Upper lobe of left lung (tissue), 6 donors: ENCODE data around the gene MEF2C. TPM values are rescaled to one million over a fixed set of nuclear protein-coding genes. Genes with fewer than 3 reads are reported as not detected.
A peak's percentile ranks its signal among the peaks of the same experiment; 100 is the strongest.

Experiments used
- ATAC-seq, 2 donors: fragments of 200-7000 bp; cut with Tn5 transposase; one replicate each; pipeline ENCODE4 v1.9.1; 2022; ENCODE audit warnings: mild to moderate bottlenecking in 2 of 2, moderate library complexity in 2 of 2; ENCODE audit not compliant: low FRiP score in 2 of 2
- DNase-seq, 2 donors: peaks; one replicate each; pipeline ENCODE4 v3.0.0-alpha.2; 2019 to 2020
- H3K27ac ChIP-seq, 4 donors: fragments of 200-600 bp; sonication (generic); one replicate each; pipeline ENCODE4 v1.5.1; 2016 to 2019
- H3K27me3 ChIP-seq, 4 donors: fragments of 200-600 bp; sonication (generic); one replicate each; pipeline ENCODE4 v1.5.1; 2017 to 2019
- H3K36me3 ChIP-seq, 4 donors: fragments of 200-600 bp; sonication (generic); one replicate each; pipeline ENCODE4 v1.5.1; 2016 to 2019
- H3K4me1 ChIP-seq, 4 donors: fragments of 200-600 bp; sonication (generic); one replicate each; pipeline ENCODE4 v1.5.1; 2018 to 2019
- H3K4me3 ChIP-seq, 4 donors: fragments of 200-600 bp; sonication (generic); one replicate each; pipeline ENCODE4 v1.5.1; 2017 to 2019; ENCODE audit warnings: mild to moderate bottlenecking in 2 of 4, moderate library complexity in 1 of 4
- H3K9me3 ChIP-seq, 4 donors: fragments of 200-600 bp; sonication (generic); one replicate each; pipeline ENCODE4 v1.5.1; 2018 to 2019
- CTCF ChIP-seq, 6 experiments: fragments of 450-650 bp in 4 of 6; fragments of 200-600 bp in 2 of 6; sonication (generic) in 2 of 6; IDR thresholded peaks; one replicate each; pipeline ENCODE4 v1.5.1; 2016 to 2019; ENCODE audit warnings: antibody characterized with exemption in 6 of 6
- EP300 ChIP-seq, 4 donors: sonication (generic); formaldehyde crosslinking; IDR thresholded peaks; one replicate each; pipeline ENCODE4 v1.5.1; 2017; ENCODE audit warnings: antibody characterized with exemption in 4 of 4, control low read depth in 2 of 4
- POLR2A ChIP-seq, 4 donors: fragments of 450-650 bp; IDR thresholded peaks; one replicate each; pipeline ENCODE4 v1.5.1; 2016 to 2017; ENCODE audit warnings: antibody characterized with exemption in 4 of 4, mild to moderate bottlenecking in 2 of 4
- POLR2AphosphoS5 ChIP-seq, 2 donors: sonication (generic); formaldehyde crosslinking; IDR thresholded peaks; one replicate each; pipeline ENCODE4 v1.5.1; 2017; ENCODE audit warnings: antibody characterized with exemption in 2 of 2
- WGBS, 2 donors: methylation state at CpG; one replicate each; pipeline ENCODE4 v1.1.5; 2017 to 2018; 5-methylcytosine and 5-hydroxymethylcytosine counted together
- total RNA-seq, 6 donors: library from RNA; depleted of rRNA in 4 of 6; stranded (reverse); fragments of >200 nt in 4 of 6; gene quantifications; one replicate each; pipeline versions ENCODE4 v1.1.0 to v1.2.1, GENCODE V29; 2016 to 2021
- donor health status: DM: no; HTN: no; CAD: no; lungs with moderate emphysema.
- donor health status: DM: no; HTN: yes; CAD: no; lungs with severe emphysema.

The MEF2C gene
- total RNA-seq, 6 donors from 2014 or later = 20.5 to 46.2 (median 35.8) TPM

DNA sequence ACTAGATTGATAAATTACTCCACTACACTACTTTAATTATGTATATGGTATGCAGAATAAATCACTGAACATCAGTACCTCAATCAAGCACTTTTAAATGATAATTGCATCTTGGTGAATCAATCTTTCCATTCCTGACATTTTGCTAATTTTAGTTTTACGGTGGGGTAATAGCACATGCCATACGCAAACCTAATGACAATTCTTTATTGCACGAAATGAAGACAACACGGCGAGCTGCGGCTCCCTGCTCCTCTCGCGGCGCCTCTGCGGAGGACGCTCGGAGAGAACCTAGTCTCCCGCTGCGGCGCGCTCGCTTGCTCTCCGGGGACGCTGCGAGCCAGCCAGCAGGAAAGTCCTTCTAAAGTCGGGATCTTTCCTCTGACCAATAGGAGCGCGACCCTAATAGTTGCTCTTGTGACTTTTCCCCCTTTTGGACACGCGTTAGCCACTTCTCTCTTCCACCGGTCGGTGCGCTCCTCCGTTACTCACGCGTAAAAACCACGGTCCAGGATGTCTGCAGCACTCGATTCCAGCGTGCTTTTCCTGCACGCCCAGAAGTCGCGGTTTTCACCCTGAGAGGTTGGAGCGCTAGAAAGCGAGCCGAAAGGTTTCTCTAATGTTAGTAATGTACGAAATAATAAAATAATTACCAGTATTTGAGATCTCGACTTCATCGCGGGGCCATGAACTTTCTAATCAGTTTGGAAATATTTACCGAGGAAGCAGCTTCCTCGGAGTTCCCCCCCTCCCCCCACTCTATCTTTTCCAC, 1.0 kb upstream of the MEF2C start:
- WGBS, 2 donors = 0 to 1% methylated on average over 34 to 46 of the region's 46 CpGs

DNA sequence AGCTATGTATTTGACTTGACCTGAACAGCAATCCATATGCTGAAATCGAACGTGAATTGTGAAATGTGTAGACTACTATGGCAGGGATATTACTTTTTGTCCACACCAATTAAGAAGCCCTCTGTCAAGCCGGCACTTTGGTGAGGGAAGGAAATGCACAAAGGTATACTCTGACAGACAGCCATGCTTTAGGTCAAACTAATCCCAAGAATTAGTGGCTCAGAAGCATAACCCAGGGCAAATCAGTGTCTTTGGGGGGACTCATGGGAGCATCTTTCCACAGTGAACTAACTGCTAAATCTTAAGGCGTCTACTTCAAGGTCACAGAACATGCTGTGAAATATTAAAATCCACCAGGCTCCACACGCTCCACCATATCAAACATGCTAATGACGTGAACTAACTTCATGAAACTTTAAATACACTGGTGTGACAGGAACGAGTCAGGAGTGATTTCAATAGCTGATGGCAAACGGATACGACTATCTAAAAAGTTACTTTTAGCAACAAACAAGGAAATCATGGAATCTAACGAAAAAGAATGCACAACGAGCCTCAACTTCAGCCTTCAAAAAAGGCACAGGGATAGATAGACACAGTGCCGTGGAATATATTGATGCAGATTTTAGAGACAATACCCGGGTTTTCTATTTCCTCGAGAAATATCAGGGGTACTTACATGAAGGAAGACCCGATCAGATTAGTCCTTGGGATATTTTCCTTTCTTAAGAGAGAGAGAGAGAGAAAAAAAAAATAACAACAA, 527 bp downstream of the MEF2C start:
- no peaks in the 10 kb centered on the region for H3K36me3 ChIP-seq
- H3K4me1 ChIP-seq = peaks cover 0 to 32% (median 21%) of the 10 kb centered on the region in 4 donors
- DNase-seq (no peak), ATAC-seq (peak in 1 of 2 donors; percentile 15)
- H3K4me3 ChIP-seq = peak overlapping the region; percentile 37 to 67 (median 60)
- no peaks in the 10 kb centered on the region for H3K9me3 ChIP-seq
- H3K27ac ChIP-seq = peak overlapping the region; percentile 81 to 95 (median 87)
- TF ChIP-seq POLR2A (IDR thresholded peaks at IDR 0.05) = no peak
- no peak for TF ChIP-seq EP300 (IDR thresholded peaks at IDR 0.05)
- no peak for TF ChIP-seq POLR2AphosphoS5 (IDR thresholded peaks at IDR 0.05)
- TF ChIP-seq CTCF (IDR thresholded peaks at IDR 0.05) = no peak
- H3K27me3 ChIP-seq = no peaks in the 10 kb centered on the region
- 0% methylated on average over 15 of the region's 15 CpGs for WGBS, 2 donors

More for the DNA sequence above, 1.0 kb upstream of the MEF2C start:
- peak overlapping the region; percentile 37 to 67 (median 60) for H3K4me3 ChIP-seq
- ATAC-seq (peak; percentile 73 to 75), DNase-seq (peak; percentile 56 to 90)
- TF ChIP-seq CTCF (IDR thresholded peaks at IDR 0.05) (peak in 1 of 6 experiments; percentile 16), EP300 (IDR thresholded peaks at IDR 0.05) (no peak), POLR2AphosphoS5 (IDR thresholded peaks at IDR 0.05) (peak in 1 of 2 donors; percentile 61), POLR2A (IDR thresholded peaks at IDR 0.05) (peak in 1 of 4 donors; percentile 44)
- no peaks in the 10 kb centered on the region for H3K36me3 ChIP-seq
- H3K27me3 ChIP-seq = no peaks in the 10 kb centered on the region
- H3K9me3 ChIP-seq = no peaks in the 10 kb centered on the region
- H3K4me1 ChIP-seq = peaks cover 0 to 25% (median 16%) of the 10 kb centered on the region in 4 donors
- H3K27ac ChIP-seq = peak overlapping the region; percentile 81 to 95 (median 87)

DNA sequence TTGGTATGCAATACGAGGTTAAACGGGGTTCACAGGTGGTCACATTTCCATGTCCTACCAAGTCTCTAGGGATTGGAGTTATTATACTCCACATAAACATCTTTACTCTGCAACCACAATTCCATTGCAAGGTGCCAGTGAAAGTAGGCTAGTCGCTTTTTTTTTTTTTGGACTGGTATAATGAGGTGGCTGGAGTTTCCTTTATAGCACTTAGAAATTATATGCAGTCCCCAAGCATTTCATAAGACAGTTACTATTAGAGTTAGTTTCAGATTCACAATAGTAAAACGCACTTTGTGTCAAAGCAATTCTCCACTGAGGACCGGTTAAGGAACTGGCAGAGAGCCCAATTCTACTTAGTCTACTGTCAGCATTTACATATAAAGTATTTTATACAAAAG, 1.4 kb downstream of the MEF2C start:
- Histone ChIP-seq H3K4me3 (peak overlapping the region; percentile 37 to 67 (median 60)), H3K27me3 (no peaks in the 10 kb centered on the region), H3K27ac (peak overlapping the region; percentile 81 to 95 (median 87)), H3K9me3 (no peaks in the 10 kb centered on the region), H3K4me1 (peaks cover 5 to 26% (median 21%) of the 10 kb centered on the region in 4 donors), H3K36me3 (no peaks in the 10 kb centered on the region)
- ATAC-seq (no peak), DNase-seq (no peak)
- 3 to 7% methylated on average over 5 of the region's 5 CpGs for WGBS, 2 donors
- TF ChIP-seq POLR2AphosphoS5 (IDR thresholded peaks at IDR 0.05) (no peak), CTCF (IDR thresholded peaks at IDR 0.05) (no peak), EP300 (IDR thresholded peaks at IDR 0.05) (no peak), POLR2A (IDR thresholded peaks at IDR 0.05) (no peak)

DNA sequence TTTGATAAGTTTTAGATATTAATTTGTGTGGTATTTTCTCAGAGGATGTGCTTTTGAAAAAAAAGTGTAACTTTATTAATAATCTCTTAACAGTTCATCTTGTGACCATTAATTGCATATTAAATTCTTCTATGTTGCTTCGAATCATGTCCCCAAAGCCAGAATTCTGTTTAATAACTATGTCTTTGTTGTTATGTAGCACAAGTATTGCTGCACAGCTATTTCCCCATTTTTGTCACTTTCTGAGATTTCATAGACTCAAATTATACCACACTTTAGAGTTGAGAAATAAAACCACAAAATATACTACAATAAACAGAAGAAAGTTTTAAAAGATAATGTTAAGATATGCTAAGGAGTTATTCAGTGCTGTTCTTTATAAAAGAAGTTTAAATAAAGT, 2.8 kb downstream of the MEF2C start:
- H3K4me3 ChIP-seq = peak overlapping the region in 3 of 4 donors; percentile 3 to 67 (median 61)
- H3K9me3 ChIP-seq = no peaks in the 10 kb centered on the region
- no peaks in the 10 kb centered on the region for H3K27me3 ChIP-seq
- peak overlapping the region; percentile 59 to 95 (median 82) for H3K27ac ChIP-seq
- 19 to 24% methylated on average over 1 of the region's 1 CpG for WGBS, 2 donors
- ATAC-seq = no peak
- no peaks in the 10 kb centered on the region for H3K36me3 ChIP-seq
- peaks cover 11 to 29% (median 15%) of the 10 kb centered on the region in 4 donors for H3K4me1 ChIP-seq
- no peak for DNase-seq
- TF ChIP-seq POLR2A (IDR thresholded peaks at IDR 0.05) (no peak), POLR2AphosphoS5 (IDR thresholded peaks at IDR 0.05) (no peak), EP300 (IDR thresholded peaks at IDR 0.05) (no peak), CTCF (IDR thresholded peaks at IDR 0.05) (no peak)
